Stimulated activated CD8-positive, alpha-beta memory T cell treated with anti-CD3 and anti-CD28 coated beads, Interleukin-4, amount 100 ng/mL, for 24 hours (primary cell): ENCODE data around the gene RPL35A.
"Not testable (repeated sequence)": the region's sequence is repeated elsewhere in the genome, so short reads cannot be mapped to it uniquely, and the experiment has no call there.

ENCODE experiments used
- DNase-seq: peaks from one replicate; pipeline ENCODE4 v3.0.0-alpha.2; 2020; ENCODE audit warnings: low read depth

RPL35A gene

DNA sequence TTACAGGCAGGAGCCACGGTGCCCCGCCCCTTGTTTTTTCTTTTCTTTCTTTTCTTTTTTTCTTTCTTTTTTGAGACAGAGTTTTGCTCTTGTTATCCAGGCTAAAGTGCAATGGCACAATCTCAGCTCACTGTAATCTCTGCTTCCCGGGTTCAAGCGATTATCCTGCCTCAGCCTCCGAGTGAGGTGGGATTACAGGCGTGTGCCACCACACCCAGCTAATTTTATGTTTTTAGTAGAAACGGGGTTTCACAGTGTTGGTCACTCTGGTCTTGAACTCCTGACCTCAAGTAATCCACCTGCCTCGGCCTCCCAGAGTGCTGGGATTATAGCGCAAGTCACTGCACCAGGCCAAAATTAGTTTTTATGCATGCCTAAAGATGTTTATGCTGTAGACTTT is 2.5 kb downstream of the RPL35A start:
- DNase-seq, result no peak

DNA sequence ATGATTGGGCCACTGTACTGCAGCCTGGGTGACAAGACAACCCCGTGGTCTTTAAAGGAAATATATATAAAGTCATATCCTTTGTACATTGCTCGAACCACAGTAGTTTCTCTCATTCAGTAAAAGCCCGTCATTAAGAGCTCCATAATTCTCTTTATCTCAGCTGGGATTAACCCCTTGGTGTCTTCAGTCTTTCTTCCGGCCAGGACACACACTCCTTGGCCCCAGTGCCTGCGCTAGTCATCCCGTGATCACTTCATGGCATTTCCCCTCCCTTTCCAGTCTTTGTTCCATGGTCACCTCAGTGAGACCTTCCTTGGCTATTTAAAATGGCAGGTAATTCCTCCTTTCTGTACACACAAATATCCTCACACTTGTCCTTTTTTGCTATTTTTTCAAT is 3.3 kb downstream of the RPL35A start:
- DNase-seq, result no peak

DNA sequence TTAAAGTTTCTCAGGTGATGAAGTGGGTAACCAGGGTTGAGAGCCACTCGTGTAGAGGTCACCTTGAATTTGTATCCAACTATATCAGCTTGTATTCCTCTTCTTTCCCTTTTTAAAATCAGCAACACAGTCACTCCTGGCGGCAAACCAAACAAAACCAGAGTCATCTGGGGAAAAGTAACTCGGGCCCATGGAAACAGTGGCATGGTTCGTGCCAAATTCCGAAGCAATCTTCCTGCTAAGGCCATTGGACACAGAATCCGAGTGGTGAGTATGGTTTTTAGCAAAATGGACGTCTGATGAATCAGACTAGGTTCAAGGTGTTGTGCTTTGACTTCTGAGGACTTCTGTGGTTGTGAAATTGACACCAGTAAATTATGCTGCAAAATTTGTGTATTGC is 3.9 kb downstream of the RPL35A start:
- no peak for DNase-seq

DNA sequence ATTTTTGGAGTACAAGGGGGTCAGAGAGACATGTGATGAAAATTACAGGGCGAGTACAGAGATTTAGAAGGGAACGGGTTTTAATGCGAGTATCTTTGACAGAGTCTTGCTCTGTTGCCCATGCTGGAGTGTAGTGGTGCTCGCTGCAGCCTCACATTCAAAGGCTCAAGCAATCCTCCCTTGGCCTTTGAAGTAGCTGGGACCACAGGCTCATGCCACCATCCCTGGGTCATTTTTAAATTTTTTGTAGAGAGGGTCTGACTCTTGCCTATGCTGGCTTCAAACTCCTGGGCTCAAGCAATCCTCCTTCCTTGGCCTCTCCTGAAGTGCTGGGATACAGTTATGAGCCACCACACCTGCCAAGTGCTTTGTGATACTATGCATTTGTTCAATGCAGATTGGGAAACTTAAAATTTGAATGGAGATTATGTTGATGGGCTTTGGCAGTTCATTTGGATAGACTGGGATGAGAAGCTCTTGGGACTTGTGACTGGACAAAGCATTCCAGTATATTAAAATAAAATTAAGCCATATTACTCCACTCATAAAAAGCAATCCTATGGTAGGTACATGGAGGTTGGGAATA is 6.0 kb downstream of the RPL35A start:
- no peak for DNase-seq

DNA sequence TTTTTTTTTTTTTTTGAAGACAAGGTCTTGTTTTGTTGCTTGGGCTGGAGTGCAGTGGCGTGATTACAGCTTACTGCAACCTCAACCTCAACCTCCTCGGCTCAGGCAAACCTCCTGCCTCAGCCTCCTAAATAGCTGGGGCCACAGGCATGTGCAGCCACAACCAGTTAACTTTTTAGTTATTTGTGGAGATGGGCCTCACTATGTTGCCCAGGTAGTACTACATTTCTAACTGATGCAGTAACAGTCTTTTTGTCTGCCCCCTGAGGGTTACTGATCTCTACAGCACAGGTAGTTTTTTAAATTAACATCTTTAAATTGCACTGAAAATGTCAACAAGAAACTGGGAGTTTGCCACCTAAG is 6.6 kb downstream of the RPL35A start:
- no peak for DNase-seq

DNA sequence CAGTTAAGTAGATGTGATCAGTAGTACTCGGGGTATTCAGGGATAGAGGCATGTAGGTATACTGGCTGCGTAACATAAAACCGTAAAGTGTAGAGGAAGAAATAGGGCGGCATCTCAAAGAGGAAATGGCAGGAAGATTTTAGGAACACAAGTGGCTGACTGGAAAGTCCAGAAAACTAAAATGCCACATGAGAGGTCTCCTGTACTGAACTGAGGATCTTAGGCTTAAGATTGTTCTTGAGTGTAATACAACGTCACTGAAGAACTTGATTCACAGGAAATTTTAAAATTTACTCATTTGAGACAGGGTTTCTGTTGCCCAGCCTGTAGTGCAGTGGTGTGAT is 7.8 kb downstream of the RPL35A start:
- no peak for DNase-seq

DNA sequence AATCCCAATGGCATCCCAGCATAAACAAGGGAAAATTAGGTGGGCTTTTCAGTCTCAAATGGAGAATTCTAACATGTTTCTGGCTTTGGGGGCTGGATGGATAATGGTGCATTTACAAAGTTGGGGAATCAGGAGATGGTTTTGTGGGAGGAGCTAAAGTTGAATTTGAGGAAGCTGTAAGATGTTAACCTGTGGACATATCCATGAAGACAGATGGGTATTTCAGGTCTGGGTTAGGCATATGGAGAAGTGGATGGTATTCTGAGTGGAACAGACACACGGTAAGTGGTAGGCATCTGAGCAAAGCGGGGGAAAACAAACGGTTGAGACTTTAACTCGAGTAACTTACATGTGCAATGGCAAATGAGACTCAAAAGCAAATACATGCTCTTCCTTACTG is 8.4 kb downstream of the RPL35A start:
- DNase-seq, result no peak

DNA sequence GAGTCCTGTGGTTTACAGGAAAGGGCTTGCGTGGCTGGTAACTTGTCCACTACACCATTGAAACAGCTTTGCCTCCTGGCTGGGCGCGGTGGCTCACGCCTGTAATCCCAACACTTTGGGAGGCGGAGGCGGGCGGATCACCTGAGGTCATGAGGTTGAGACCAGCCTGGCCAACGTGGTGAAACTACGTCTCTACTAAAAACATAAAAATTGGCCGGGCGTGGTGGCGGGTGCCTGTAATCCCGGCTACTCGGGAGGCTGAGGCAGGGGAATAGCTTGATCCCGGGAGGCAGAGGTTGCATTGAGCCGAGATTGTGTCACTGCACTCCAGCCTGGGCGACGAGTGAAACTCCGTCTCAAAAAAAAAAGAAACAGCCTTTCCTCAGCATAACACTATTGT is 8.9 kb downstream of the RPL35A start:
- DNase-seq, result not testable (repeated sequence)

DNA sequence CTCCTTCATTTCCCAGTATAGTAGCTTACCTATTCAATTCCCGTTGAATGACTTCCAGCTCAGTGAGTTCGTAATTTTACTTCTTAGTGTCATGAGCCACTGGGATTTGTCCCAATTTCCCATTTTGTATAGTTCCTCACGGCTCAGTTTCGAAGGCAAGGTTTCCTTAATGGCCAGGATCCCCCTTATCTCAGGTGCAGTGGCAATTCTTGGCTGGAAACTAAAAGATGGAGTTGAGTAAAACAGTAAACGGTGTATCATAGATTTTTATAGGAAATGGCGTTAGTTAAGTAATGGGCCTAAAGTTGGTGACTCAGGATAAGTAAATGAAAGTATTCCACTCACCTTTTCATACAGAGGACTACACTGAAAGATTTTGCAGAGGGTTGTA is 9.5 kb downstream of the RPL35A start:
- DNase-seq, result no peak

DNA sequence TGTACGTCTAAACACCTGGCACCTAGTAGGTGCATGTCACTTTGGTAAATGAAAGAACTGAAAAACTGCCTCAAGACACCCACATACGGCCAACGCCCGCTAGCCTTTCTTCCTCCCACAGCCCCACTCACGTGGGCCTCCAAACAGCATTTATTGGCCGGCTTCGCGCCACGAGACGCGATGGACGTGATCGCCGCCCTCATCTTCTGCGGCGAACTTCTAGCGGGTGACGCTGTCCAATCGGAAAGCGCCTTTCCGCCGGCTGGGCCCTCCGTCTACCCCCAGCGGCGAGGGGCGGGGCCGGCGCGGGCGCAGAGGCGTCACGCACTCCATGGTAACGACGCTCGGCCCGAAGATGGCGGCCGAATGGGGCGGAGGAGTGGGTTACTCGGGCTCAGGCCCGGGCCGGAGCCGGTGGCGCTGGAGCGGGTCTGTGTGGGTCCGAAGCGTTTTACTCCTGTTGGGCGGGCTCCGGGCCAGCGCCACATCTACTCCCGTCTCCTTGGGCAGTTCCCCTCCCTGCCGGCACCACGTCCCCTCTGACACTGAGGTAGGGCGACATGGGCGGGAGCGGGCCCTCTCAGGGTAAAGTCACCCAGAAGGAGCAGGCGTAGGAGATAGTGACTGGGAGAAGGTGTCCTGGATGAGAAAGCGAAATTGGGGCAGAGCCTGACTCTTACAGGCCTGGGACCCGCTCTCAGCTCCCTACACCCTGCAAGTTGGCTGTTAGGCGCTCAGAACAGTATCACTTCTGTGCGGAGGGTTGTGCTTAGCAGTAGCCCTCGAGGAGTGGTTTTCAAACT is 10.1 kb downstream of the RPL35A start, which contains the start of gene LMLN:
Gene LMLN (plus strand): TSS at position 327 of the 803 bp plus-strand sequence. CDS start 29 bp downstream, at position 356.
- DNase-seq, result peak; percentile 92

DNA sequence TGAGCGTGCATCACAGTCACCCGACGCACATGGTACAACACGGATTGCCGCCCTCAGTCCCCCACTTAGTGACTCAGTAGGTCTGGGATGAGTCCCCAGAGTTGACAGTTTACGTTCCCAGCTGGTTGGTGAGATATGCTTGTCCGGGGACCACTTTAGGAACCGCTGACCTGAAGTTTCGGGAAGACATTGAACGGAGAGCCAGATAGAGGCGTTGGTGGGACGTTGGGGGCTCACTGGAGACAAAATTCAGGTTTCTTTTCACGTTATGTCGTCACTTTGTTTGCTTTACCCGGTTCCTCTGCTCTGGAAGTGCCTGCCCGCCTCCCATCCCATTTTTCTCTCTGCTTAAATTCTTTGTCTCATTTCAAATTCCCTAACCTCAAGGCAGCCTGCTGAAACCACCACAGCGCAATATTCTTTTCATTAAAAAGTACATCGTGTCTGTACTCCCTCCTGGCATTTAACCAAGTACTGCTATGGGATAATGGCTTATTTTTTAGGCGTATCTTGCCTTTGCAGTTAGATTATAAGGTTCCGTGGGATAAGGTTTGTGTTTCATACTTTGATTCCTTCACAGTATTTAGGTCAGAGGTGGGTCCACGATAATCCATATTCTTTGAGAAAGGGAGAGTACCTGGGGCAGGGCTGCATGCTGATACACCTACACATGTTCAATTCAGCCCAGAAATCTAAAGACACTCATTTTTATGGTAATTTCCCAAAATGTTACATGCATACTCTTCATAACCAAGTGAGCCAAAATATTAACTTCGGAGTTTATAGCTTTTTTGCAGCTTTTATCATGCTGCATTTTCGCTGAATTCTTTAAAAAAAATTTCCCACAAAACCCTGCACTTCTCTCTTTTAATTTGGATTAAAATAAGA is 10.9 kb downstream of the RPL35A start:
- DNase-seq, result no peak

DNA sequence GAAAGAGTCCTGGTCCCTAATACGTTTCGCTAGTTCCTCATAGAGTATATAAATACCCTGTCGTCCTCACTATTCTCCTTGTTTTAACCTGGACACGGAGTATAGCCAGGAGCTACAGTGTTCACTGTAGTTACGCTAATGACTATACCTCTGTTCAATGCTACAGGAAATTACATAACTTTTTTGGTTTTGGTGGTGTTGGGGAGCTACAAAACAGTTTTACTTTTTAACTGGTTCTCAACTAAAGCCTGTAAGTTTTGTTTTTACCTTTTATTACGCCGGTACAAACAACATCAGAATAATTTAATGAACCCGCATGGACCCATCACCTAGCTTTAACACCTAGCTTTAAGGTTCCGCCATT is 11.6 kb downstream of the RPL35A start:
- no peak for DNase-seq

DNA sequence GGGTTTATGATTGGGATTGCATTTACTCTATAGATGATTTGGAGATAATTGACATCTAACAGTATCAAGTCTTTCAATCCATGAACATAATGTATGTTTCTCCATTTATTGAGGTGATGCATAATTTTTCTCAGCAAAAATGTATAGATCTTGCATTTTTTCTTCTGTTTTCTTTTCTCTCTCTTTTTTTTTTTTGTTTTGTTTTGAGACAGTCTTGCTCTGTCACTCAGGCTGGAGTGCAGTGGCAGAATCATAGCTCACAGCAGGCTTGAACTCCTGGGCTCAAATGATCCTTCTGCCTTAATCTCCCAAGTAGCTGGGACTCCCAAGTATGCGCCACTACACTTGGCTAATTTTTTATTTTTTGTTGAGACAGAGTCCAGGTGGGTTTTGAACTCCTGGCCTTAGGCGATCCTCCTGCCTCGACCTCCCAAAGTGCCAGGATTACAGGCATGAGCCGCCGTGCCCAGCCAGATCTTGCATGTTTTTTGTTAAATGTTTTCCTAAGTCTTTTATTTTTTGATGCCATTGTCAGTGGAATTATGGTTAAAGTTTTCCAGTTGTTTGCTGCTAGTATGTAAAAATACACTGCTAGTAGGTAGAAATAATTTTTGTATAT is 13.1 kb downstream of the RPL35A start:
- no peak for DNase-seq

DNA sequence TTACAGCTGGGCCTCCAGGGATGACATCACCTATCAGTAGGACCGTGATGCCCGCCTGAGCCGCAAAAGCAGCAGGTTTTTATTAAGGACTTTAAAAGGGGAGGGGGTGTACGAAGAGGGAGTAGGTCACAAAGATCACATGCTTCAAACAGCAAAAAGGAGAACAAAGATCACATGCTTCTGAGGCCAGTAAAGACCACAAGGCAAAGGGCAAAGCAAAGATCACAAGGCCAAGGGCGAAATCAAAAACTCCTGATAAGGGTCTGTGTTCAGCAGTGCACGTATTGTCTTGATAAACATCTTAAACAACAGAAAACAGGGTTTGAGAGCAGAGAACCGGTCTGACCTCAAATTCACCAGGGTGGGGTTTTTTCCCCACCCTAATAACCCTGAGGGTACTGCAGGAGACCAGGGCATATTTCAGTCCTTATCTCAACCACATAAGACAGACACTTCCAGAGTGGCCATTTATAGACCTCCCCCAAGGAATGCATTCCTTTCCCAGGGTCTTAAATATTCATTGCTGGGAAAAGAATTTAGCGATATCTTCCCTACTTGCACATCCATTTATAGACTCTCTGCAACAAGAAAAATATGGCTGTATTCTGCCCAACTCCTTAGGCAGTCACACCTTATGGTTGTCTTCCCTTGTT is 17.5 kb downstream of the RPL35A start:
- not testable (repeated sequence) for DNase-seq

DNA sequence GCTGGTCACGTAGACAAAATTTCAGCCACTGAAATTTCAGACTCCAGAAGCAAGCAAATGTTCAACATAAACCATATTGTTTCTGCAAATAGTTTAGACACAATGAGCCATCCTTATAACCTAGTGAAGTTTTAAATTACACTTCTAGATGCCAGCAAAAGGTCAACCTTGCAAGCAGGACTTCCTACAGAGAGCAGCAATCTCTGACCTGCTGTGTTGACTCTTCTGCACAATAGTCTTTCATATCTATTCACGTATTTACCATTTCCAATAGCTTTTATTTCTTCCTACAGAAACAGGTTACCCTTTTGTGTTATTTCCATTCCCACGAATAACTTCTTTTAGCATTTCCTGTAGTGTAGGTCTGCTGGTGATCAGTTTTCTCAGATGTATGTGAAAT is 20.6 kb downstream of the RPL35A start:
- no peak for DNase-seq

DNA sequence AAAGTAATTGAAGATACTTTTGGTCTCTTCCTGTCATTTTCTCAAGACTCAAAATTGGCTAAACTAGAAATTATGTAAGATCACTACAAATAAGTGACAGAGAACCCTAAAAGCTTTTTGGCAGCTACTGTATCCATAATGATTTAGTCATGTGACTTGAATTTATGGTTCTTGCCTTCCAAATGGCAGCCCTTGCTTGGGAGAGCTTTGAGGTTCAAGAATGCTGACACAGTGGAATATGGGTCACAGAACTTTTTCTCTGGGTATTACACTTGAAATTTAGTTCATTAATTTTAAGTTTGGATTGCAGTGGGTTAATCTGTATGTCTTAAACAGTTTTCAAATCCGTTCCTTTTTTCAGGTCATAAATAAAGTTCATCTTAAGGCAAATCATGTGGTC is 24.0 kb downstream of the RPL35A start:
- DNase-seq, result no peak

DNA sequence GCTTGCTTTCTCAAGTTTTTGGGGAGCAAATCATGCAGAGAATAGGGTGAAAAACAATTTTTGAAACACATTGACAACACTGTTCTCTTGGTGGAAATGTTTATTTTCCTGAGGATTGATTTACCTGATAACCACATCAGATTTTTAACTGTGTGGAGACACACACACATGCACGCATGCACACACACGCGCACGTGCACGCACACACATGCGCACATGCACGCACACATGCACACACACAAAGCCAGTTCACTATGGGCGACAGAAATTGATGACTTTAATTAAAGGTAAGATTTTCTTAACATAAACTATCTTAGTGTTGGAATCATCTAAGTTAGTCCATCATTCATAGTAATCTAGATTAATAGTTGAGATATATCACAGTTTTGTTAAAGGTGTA is 25.3 kb downstream of the RPL35A start:
- no peak for DNase-seq

DNA sequence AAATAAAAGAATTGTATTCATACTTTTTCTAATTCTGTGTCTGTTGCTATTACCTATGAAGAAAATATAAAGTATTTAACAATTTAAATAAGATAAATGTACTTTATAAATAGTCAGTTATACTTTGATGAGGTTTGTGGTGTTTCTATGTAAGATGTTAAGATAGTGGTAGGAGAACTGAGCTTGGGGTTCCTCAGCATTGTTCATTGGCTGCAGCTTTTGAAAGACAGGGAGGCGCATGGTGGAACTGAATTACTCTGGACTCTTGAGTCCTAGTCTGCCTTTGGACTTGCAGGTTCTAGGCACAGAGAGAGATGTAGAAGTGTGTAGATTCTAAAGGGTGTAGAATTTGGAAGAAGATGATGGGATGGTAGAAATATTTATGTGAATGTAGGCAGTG is 33.1 kb downstream of the RPL35A start:
- DNase-seq, result no peak

DNA sequence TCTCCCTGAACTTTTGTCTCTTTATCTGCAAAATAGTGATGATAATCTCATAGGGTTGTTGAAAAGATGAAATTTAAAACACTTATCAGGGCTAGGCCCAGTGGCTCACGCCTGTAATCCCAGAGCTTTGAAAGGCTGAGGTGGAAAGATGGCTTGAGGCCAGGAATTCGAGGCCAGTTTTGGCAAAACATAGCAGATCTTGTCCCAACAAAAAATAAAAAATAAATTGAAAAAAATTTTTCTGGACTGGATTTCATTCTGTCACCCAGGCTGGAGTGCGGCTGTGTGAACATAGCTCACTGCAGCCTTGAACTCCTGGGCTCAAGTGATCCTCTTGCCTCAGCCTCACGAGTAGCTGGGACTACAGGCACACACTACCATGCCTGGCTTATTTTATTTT is 39.7 kb downstream of the RPL35A start:
- no peak for DNase-seq

DNA sequence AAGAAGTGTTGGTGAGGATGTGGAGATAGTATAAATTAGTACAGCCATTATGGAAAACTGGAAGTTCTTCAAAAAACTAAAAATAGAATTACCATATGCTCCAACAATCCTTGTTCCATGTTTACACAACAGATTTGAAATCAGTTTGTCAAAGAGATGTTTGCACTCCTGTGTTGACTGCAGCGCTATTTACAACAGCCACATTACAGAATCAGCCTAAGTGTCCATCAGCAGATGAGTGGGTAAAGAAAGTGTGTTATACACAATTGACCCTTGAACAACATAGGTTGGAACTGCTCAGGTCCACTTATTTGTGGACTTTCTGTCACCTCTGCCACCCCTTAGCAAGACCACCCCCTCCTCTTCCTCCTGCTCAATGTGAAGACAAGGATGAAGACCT is 44.7 kb downstream of the RPL35A start:
- DNase-seq, result no peak

DNA sequence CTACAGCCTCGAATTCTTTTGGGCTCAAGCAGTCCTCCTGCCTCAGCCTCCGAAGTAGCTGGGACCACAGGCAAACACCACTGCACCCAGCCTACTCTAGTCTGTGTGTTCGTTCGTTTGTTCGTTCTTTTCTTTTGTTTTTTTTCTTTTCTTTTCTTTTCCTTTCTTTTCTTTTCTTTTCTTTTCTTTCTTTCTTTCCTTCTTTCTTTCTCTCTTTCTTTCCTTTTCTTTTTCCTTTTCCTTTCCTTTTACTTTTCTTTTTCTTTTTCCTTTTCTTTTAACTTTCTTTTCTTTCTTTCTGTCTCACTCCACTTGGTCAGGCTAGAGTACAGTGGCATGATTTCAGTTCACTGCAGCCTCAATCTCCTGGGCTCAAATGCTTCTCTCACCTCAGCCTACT is 46.9 kb downstream of the RPL35A start:
- DNase-seq, result no peak

DNA sequence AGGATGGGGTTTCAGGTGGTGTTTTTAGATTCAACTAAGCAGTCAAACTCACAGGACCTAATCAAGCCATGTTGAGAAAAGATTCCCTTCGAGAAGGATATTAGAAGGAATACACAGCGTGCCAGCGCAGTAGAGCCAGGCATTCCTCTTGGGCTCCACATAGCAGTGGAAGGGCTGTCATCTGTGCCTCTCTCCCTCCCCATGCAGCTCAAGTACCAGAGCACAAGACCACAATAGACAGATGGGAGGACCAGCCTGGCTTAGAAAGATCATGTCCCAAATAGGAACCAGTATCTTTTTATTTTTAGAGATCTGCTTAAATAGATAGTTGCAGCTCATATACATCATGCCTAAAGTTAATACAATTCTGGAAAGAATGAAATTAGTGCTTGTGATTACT is 47.9 kb downstream of the RPL35A start:
- DNase-seq, result no peak
